Measurements from ENCODE around the gene SSMEM1.
"Not testable (repeated sequence)": the region's sequence is repeated elsewhere in the genome, so short reads cannot be mapped to it uniquely, and the experiment has no call there.

The SSMEM1 gene

DNA sequence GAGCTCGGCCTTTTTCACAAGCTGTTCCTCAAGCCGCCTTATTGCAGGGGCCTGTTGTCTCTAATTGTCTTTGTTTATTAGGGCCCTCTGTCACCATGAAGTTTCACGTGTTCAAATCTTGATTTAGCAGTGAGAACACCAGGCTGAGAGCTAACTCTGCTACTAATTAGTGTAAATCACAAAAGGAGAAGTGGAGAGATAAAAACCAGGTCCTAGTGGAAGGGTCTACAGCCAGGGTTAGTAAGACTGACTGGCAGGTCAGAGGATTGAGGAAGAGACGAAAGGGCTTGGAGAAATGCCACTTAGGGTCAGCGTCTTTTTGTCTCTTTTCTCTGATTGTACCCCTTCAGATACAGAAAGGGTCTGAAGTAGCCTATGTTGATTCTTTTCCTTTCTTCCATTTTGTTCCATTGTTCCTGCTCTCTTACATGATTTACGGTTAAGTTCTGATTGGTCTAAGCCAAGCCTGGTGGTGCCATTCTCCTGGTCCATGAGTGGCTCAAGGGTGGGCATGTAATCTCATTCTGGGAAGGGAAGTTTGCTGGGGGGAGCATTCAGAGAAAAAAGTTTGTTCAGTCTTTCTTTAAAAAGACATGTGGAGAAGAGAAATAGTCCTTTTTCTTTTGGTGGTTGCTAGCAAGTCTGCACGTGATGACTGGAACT lies 21.3 kb downstream of the SSMEM1 start:
- no peak overlapping the region for H3K4me3 ChIP-seq (ENCODE audit: low read depth, low read length)
- DNase-seq (ENCODE audit: low read depth), result no peak
- TF ChIP-seq, protein P1, sequence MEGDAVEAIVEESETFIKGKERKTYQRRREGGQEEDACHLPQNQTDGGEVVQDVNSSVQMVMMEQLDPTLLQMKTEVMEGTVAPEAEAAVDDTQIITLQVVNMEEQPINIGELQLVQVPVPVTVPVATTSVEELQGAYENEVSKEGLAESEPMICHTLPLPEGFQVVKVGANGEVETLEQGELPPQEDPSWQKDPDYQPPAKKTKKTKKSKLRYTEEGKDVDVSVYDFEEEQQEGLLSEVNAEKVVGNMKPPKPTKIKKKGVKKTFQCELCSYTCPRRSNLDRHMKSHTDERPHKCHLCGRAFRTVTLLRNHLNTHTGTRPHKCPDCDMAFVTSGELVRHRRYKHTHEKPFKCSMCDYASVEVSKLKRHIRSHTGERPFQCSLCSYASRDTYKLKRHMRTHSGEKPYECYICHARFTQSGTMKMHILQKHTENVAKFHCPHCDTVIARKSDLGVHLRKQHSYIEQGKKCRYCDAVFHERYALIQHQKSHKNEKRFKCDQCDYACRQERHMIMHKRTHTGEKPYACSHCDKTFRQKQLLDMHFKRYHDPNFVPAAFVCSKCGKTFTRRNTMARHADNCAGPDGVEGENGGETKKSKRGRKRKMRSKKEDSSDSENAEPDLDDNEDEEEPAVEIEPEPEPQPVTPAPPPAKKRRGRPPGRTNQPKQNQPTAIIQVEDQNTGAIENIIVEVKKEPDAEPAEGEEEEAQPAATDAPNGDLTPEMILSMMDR (IDR thresholded peaks at IDR 0.05; ENCODE audit: control insufficient read depth, extremely low read depth, insufficient read depth), result no peak

DNA sequence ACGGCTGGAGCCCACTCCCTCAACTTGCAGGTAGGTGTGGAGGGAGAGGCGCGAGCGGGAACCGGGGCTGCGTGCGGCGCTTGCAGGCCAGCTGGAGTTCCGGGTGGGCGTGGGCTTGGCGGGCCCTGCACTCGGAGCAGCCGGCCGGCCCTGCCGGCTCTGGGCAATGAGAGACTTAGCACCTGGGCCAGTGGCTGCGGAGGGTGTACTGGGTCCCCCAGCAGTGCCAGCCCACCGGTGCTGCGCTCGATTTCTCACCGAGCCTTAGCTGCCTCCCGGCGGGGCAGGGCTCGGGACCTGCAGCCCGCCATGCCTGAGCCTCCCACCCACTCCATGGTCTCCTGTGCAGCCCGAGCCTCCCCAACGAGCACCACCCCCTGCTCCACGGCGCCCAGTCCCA lies 22.3 kb downstream of the SSMEM1 start:
- DNase-seq (ENCODE audit: low read depth); H3K4me3 ChIP-seq (ENCODE audit: low read depth, low read length): not testable (repeated sequence)

GRCh38 chr7:130231792-130232191 lies 24.1 kb downstream of the SSMEM1 start:
- no peak for DNase-seq (ENCODE audit: low read depth)
- H3K4me3 ChIP-seq (ENCODE audit: low read depth, low read length), result no peak overlapping the region
- TF ChIP-seq, protein P1 (IDR thresholded peaks at IDR 0.05; ENCODE audit: control insufficient read depth, extremely low read depth, insufficient read depth), result no peak

GRCh38 chr7:130232209-130232608 lies 24.5 kb downstream of the SSMEM1 start:
- TF ChIP-seq, protein P1 (IDR thresholded peaks at IDR 0.05; ENCODE audit: control insufficient read depth, extremely low read depth, insufficient read depth), result no peak
- H3K4me3 ChIP-seq (ENCODE audit: low read depth, low read length), result no peak overlapping the region
- DNase-seq (ENCODE audit: low read depth), result no peak

GRCh38 chr7:130234078-130234477 lies 26.4 kb downstream of the SSMEM1 start:
- H3K4me3 ChIP-seq (ENCODE audit: low read depth, low read length), result no peak overlapping the region
- no peak for DNase-seq (ENCODE audit: low read depth)
- TF ChIP-seq, protein P1 (IDR thresholded peaks at IDR 0.05; ENCODE audit: control insufficient read depth, extremely low read depth, insufficient read depth), result no peak

- not testable (repeated sequence) for DNase-seq (ENCODE audit: low read depth); H3K4me3 ChIP-seq (ENCODE audit: low read depth, low read length)
Observed at GRCh38 chr7:130236361-130236760, 28.7 kb downstream of the SSMEM1 start.

GRCh38 chr7:130240240-130240639 lies 32.6 kb downstream of the SSMEM1 start:
- TF ChIP-seq, protein P1 (IDR thresholded peaks at IDR 0.05; ENCODE audit: control insufficient read depth, extremely low read depth, insufficient read depth), result no peak
- no peak for DNase-seq (ENCODE audit: low read depth)
- no peak overlapping the region for H3K4me3 ChIP-seq (ENCODE audit: low read depth, low read length)

GRCh38 chr7:130242198-130243014 lies 34.7 kb downstream of the SSMEM1 start:
- DNase-seq (ENCODE audit: low read depth), result no peak
- TF ChIP-seq, protein P1 (IDR thresholded peaks at IDR 0.05; ENCODE audit: control insufficient read depth, extremely low read depth, insufficient read depth), result peak; percentile 93
- no peak overlapping the region for H3K4me3 ChIP-seq (ENCODE audit: low read depth, low read length)

GRCh38 chr7:130243486-130243885 lies 35.8 kb downstream of the SSMEM1 start:
- DNase-seq (ENCODE audit: low read depth); H3K4me3 ChIP-seq (ENCODE audit: low read depth, low read length): not testable (repeated sequence)

DNA sequence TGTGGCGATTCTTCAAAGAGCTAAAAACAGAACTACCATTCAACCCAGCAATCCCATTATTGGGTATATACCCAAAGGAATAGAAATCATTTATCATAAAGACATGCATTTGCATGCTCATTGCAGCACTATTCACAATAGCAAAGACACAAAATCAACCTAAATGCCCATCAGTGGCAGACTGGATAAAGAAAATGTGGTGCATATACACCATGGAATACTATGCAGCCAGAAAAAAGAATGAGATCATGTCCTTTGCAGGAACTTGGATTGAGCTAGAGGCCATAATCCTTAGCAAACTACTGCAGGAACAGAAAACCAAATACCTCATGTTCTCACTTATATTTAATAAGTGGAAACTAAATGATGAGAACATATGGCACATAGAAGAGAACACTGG lies 38.8 kb downstream of the SSMEM1 start:
- H3K4me3 ChIP-seq (ENCODE audit: low read depth, low read length); DNase-seq (ENCODE audit: low read depth): not testable (repeated sequence)

GRCh38 chr7:130248842-130249241 lies 41.2 kb downstream of the SSMEM1 start:
- not testable (repeated sequence) for H3K4me3 ChIP-seq (ENCODE audit: low read depth, low read length); DNase-seq (ENCODE audit: low read depth)

Data from LNCaP clone FGC (cell line).